Measurements from ENCODE around the gene ABHD14A. TPM values are rescaled to one million over a fixed set of nuclear protein-coding genes. Genes with fewer than 3 reads are reported as not detected.

The ABHD14A gene
- polyA plus RNA-seq, 4 donors, result 20.2 to 30.4 (median 25.9) TPM

GRCh38 chr3:52013802-52014598 lies 39.1 kb downstream of the ABHD14A start:
- DNase-seq (ENCODE audit: low read depth in 4 of 4, low spot score in 3 of 4), result no peak

GRCh38 chr3:52014613-52015012 lies 39.7 kb downstream of the ABHD14A start:
- DNase-seq (ENCODE audit: low read depth in 4 of 4, low spot score in 3 of 4), result no peak

GRCh38 chr3:52015438-52016228 lies 40.8 kb downstream of the ABHD14A start:
- no peak for DNase-seq (ENCODE audit: low read depth in 4 of 4, low spot score in 3 of 4)

GRCh38 chr3:52017586-52017985 lies 42.7 kb downstream of the ABHD14A start:
- DNase-seq (ENCODE audit: low read depth in 4 of 4, low spot score in 3 of 4), result no peak

GRCh38 chr3:52018319-52019000 lies 43.6 kb downstream of the ABHD14A start:
- DNase-seq (ENCODE audit: low read depth in 4 of 4, low spot score in 3 of 4), result no peak

- no peak for DNase-seq (ENCODE audit: low read depth in 4 of 4, low spot score in 3 of 4)
These were observed 44.7 kb downstream of the ABHD14A start for GRCh38 chr3:52019352-52020080.

GRCh38 chr3:52020796-52021195 lies 45.9 kb downstream of the ABHD14A start:
- no peak for DNase-seq (ENCODE audit: low read depth in 4 of 4, low spot score in 3 of 4)

GRCh38 chr3:52021489-52022268 lies 46.8 kb downstream of the ABHD14A start:
- no peak for DNase-seq (ENCODE audit: low read depth in 4 of 4, low spot score in 3 of 4)

GRCh38 chr3:52022323-52023100 lies 47.6 kb downstream of the ABHD14A start:
- no peak for DNase-seq (ENCODE audit: low read depth in 4 of 4, low spot score in 3 of 4)

- no peak for DNase-seq (ENCODE audit: low read depth in 4 of 4, low spot score in 3 of 4)
These were observed 48.4 kb downstream of the ABHD14A start for GRCh38 chr3:52023101-52023770.

GRCh38 chr3:52023860-52024764 lies 49.2 kb downstream of the ABHD14A start:
- DNase-seq (ENCODE audit: low read depth in 4 of 4, low spot score in 3 of 4), result no peak

GRCh38 chr3:52024765-52025452 lies 50.0 kb downstream of the ABHD14A start:
- DNase-seq (ENCODE audit: low read depth in 4 of 4, low spot score in 3 of 4), result no peak

GRCh38 chr3:52025453-52025852 lies 50.6 kb downstream of the ABHD14A start:
- no peak for DNase-seq (ENCODE audit: low read depth in 4 of 4, low spot score in 3 of 4)

GRCh38 chr3:52026041-52026440 lies 51.2 kb downstream of the ABHD14A start:
- DNase-seq (ENCODE audit: low read depth in 4 of 4, low spot score in 3 of 4), result no peak

- DNase-seq (ENCODE audit: low read depth in 4 of 4, low spot score in 3 of 4), result no peak
These were observed 53.7 kb downstream of the ABHD14A start for GRCh38 chr3:52028572-52028971.

- DNase-seq (ENCODE audit: low read depth in 4 of 4, low spot score in 3 of 4), result no peak
These were observed 54.2 kb downstream of the ABHD14A start for GRCh38 chr3:52029053-52029452.

GRCh38 chr3:52029535-52029934 lies 54.7 kb downstream of the ABHD14A start:
- DNase-seq (ENCODE audit: low read depth in 4 of 4, low spot score in 3 of 4), result no peak

All from left renal pelvis (tissue), 4 donors.